Hematopoietic multipotent progenitor cell treated with erythropoietin and hydrocortisone succinate and interleukin-3 and kit ligand, for 4 days (in vitro differentiated cells): Measurements from ENCODE around the gene P2RX2.

Source experiments
- DNase-seq: peaks from one replicate; pipeline ENCODE4 v3.0.0-alpha.2; 2015

P2RX2 gene

DNA sequence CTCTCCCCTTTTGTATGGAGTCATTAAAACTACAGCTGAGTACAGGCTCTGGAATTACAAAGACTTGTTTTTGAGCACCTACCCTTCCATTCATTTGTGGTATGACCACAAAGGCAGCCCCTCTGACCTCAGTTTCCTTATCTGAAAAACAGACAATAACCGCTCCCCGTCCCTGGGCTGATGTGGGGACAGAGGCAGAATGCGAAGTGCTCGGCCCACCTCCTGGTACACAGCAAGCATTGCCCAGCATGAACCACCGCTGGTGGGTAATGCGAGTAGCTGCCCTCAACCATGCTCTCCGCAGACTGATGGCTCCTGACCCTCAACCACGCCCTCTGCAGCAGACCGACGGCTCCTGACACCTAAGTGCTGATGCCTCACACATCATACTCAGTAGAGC, 22.4 kb downstream of the P2RX2 start:
- peak; percentile 93 for DNase-seq

DNA sequence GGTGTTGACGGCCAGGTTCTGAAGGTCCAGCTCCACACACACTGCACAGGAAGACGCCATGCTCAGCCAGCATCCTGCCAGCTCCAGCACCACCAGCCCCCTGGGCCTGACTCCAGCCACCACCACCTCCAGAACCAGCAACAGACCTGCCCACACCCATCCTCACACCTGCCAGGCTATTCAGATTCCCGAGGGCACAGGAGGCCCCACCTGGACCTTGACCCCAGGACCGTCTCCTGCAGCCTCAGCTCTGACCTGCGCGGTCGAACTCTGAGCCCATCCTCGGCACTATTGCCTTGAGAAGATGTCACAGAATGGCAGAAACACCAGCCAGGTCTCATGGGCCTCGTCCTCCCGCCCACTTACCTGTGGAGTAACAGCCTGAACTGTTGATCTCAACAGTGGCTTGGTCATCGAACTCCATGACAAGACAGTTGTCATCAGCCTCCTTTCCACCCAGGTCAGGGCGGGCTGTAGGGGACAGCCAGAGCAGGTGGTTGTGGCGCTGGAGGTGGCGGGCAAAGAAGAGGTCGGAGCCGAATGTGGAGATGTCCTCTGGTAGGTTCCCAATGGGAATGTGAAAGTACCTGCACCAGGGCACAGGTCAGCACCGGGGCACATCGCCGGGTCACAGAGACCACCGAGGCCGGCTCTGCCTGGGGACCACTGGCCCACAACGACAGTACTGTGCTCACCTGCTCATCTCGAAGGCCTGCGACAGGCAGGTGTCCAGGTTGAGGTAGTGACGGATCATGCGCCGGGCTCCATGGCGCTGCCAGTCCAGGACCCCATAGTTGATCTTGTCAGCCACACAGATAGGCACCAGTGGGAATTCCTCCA, 23.5 kb downstream of the P2RX2 start:
- DNase-seq: no peak

DNA sequence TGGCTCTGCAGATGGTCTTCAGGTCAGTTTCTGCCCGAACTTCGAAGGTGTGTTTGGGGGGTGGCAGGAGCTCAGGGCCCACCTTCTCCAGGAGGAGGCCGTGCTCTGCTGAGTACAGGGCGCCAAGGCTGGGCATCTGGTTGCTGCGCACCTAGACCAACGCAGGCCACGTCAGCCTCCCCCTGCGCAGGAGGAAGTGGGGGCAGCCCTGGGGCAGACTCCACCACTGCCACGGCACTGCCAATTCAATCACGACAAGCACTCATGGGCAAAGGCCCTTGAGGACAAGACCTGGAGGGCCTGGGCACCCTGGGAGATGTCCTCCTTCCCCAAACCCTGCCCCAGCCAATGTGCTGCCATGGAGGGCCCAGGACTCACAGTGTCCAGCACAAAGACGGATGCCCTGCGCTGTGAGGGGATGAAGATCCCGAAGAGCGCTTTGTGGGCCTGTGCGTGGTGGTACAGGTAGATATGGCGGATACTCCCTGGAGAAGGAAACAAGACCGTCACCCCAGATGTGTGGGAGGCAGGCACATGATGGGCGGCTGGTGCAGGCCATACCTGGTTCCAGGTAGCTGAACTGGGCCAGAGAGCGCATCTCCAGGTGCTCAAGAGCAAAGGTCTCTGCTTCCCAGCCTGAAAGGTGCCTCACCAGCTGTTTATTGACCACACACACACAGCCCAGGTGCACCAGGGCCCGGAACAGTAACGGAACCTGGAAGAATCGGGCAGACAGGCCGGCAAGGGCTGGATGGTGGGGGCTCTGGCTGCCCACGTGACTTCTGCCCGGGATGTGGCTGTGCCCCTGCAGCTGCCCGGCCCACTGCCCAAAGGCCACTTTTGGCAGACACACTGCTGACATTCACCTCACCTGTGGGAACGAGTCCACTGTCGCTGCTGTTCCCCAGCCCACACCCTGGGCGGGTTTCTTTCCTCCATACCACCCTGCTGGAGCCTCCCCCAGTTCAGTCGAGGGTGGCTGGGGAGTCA, 24.6 kb downstream of the P2RX2 start:
- DNase-seq: no peak

DNA sequence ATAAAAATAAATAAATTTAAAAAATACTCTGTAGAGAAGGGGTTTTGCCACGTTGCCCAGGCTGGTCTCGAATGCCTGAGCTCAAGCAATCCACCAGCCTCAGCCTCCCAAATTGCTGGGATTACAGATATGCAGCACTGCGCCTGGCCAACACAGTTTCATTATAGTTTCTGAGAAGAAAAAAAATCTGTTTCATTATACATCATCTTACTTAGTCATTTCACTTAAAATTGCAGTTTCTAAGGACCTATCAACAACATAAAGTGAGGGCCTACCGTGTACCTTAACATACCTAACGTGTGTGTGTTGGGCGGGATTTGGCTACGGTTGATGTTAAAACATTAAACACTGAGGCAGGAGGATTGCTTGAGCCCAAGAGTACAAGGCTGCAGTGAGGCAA, 28.3 kb downstream of the P2RX2 start:
- DNase-seq: no peak

DNA sequence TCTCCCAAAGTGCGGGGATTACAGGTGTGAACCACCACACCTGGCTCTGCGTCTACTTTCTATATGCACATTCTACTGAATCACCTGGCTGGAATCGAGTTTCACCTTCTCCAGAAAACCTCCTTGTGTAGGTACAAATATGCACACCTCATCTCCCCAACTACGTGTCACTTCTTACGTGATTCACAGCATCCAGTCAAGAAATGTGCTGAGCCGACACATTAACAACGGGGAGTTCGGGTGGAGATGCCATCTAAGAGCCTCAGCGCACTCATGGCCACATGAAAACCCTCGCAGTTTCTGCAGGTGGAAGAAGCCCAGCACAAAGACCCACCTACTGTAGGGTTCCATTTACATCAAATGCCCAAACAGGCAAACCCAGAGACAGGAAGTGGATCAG, 29.3 kb downstream of the P2RX2 start:
- no peak for DNase-seq

DNA sequence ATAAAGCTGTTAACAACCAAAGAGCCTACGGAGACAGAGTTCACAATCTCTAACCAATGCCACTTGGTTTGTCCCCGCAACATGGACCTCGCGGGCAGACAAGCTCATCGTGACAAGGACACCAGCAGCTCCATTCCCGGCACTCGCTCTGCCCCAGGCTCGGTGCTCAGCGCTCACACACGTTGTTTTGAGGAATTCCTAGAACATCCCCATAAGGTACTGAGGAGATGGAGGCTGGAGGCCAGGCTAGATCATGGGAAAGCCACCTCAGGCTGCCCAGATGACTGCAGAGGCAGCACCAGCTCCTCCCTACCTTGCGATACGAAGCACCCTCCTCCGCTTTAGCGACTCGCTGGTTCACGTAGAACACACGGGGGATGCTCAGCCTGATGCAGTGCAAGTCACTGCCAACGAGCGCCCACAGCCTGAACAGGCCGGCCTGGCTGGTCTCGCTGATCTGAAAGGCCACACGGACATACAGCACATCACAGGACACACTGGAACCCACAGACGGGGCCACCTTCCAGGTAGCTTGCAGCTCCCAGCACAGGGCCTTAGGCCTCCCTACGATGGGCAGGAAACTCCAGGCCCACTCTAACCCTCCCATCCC, 30.1 kb downstream of the P2RX2 start:
- DNase-seq: no peak

DNA sequence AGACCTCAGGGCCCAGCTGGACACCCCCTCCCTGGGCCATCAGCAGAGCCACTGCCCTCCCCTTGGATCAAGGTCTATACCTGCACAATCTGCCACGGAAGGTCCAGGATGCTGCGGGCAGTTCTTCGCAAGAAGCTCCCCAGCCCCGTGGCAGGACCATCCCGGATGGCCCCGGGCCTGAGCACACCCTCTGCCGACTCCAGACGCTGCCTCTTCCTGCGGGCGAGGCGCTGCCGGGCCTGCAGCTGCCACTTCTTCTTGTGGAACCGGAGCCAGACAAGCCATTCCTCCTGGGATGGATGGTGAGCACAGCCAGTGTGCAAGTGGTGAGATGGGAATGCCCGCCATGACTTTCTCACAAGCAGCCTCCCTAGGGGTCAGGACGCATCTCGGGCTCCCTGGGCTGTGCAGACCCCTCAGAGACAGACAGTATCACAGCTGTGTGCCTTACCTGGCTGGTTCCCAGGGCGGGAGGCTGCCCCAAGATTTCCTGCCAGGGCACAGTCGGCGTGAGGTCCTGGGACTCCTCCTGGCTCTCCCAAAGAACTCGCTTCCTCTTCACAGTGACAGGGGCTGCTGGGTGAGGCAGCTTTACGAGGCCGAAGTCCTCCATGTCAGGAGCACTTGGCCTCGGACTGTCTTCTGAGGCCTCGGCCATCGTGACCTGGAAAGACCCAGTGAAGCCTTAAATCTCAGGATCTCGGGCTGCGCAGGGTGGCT, 30.8 kb downstream of the P2RX2 start:
- DNase-seq: no peak

DNA sequence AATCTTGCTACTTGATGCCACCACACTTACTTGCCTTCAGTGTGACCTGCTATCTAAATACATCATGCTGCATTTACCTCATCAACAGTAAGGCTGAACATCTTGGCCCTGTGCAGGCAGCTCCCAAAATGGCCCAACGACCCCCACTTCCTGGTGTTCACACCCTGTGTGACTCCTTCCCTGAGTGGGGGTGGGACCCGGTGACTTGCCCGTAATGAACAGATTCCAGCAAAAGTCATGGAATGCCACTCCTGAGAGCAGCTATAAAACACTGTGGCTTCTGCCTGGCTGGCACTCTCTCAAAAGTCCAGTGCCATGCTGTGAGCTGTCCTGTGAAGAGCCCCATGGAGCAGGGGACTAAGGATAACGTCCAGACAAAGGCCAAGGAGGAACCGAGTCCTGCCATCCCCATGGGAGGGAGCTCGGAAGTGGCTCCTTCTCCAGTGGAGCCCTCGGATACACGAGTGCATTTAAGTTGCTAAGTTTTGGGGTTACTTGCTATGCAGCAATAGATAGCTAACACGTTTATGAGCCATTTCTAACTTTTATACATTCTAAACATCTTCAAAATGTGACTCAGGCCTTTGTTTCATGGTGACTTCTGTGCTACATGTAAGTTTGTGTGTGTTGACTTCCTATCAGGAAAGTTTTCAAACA, 33.0 kb downstream of the P2RX2 start:
- DNase-seq: no peak

DNA sequence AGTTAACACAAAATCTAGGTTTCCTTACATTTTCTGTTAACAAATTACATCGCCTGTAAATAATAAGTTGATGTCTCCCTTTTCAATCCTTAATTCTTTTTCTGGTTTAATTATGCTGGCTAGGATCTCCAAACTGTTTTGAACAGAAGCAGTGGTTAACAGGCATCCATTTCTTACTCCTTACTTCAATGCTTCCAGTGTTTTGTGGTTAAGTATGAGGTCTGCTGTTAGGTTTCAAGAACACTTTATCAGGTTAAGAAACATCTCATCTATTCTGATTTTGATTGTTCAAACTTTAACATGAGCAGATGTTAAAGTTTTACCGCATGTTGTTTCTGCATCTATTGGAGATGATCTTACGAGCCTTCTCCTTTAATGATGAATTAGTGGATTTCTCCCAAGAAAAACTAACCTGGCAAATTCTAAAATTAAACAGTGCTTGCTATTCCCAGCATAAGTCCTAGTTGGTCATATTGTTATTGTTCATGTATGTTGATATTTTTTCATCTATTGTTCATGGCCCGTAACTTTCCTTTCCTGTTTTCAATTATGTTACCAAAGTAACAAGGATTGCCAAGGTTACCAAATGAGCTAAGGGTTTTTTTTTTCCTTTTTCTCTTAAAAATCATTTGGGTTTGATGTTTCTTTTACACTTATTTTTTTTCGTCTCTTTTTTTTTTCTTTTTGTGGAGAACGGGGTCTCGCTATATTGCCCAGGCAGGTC, 35.2 kb downstream of the P2RX2 start:
- DNase-seq: no peak

DNA sequence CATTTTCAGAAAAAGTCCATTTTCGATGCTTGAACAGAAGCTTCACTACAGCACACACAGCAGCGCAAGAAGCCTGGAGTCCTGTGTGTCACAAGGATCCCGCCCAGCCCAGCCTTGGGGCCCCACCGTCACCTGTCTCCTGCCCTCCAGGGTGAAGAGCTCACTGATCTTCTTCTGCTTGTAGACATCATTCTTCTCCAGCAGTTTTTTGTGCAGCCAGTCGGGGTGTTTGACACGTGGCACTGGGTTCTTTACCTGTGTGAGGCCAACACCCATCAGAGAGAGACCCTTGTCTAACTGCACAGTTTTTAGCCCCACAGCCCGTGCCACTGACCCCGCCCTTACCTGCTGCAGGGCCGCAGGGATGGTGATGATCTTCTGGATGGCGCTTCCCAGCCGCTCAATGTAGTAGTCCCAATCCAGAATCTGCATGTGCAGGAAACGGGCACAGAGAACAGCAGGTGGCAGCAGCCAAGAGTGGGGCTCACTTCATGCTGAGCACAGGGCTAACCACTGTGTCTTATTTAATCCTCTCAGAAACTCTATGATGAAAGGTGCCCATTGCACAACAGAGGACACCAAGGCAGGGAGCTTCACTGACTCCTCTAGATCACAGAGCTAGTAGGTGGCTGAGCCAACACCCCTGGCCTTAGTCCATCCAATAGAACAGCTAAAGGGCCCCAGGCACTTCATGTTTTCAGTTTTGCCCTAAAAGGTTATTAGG, 38.6 kb downstream of the P2RX2 start:
- peak; percentile 54 for DNase-seq

DNA sequence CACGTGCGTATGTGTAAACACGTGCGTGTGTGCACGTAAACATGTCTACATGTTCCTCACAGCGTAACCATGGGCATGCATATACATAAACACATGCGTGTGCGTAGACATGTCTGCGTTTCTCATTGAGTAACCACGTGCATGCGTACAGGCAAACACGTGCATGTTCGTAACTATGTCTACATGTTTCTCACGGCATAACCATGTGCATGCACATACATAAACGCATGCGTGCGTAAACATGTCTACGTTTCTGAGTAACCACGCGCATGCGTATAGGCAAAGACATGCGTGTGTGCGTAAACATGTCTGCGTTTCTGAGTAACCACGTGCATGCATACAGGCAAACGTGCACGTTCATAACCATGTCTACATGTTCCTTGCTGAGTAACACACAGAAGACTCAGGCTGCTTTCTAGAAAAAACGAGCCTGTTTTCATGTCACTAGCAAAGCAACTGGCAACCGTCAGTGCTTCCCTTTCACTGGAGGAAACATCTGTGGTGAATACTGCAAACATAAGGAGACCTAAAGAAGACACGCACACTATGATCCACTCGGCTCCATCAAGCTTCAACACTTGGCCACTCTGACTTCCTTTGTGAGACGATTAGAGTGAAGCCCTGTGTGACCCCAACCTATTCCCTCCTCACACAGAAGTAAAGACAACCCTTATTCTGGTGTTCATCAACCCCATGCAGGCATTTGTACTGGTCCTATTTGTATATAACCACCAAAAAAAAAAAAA, 39.7 kb downstream of the P2RX2 start:
- peak; percentile 81 for DNase-seq

DNA sequence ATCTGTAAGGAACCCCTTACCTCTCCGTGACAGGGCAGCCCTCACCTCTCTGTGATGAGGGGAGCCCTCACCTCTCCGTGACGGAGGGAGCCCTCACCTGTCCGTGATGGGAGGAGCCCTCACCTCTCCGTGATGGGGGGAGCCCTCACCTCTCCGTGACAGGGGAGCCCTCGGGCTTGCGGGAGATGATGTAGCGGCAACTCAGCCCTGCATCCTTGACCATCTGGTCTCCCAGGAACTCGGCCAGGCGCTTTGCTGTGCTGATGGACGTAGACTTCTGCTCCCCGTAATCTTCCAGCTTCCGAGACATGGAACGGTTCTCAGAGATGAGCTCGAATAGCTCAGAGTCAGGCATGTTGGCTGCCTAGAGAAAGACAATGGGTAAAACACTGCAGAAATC, 40.6 kb downstream of the P2RX2 start:
- DNase-seq: no peak

DNA sequence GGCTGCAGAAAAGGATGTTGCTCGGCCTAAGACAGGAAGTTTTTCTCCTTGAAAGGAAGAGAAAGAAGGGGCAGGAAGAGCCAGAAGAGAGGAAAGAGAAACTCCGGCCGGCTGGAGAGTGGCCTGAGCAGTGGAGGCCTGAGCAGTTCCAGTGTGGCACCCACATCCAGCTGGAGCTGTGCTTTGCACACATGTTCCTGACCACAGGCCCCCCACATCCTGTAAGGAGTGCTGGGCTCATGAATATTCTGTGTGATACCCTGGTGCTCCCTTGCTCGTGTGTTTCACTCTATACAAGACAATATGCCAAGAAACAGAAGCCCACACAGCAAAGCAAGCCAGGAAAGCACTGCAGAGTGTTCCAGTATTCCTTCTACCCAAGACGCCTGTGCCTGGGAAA, 41.5 kb downstream of the P2RX2 start:
- DNase-seq: peak; percentile 56

DNA sequence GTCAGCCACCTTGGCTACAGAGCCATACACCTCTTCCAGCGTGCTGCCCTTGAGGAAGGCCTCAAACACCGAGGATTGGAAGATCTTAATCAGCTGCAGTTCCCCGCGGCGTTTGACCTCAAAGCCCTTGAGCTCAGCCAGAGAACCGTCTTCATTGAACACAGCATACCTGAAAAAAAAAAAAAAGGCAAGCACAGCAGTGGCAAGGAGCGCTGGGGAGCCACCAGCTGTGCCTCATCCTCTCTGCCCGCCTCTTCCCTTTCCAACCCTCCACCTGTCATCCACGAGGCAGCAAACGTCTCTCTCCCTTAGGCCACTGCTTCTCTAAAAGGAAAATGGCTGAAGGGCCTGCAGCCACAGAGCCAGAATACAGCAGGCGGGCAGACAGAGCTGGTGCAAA, 42.4 kb downstream of the P2RX2 start:
- no peak for DNase-seq

DNA sequence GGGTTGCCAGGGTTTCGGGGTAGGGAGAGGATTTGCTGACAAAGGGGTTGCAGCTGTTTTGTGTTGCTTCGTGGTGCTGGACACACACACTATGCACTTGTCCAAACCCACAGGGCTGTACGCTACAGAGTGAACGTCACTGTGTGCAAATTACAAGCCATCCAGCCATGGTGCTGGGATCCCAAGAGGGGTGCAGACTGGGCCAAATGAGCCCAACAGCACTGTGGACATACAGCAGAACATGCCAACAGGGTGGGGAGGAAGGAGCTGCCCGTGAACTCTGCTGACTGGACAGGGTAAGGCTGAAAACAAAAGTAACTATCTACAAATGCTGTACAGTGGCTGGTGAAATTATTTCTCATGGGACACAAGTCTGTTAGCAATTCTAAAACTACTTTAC, 43.4 kb downstream of the P2RX2 start:
- no peak for DNase-seq

DNA sequence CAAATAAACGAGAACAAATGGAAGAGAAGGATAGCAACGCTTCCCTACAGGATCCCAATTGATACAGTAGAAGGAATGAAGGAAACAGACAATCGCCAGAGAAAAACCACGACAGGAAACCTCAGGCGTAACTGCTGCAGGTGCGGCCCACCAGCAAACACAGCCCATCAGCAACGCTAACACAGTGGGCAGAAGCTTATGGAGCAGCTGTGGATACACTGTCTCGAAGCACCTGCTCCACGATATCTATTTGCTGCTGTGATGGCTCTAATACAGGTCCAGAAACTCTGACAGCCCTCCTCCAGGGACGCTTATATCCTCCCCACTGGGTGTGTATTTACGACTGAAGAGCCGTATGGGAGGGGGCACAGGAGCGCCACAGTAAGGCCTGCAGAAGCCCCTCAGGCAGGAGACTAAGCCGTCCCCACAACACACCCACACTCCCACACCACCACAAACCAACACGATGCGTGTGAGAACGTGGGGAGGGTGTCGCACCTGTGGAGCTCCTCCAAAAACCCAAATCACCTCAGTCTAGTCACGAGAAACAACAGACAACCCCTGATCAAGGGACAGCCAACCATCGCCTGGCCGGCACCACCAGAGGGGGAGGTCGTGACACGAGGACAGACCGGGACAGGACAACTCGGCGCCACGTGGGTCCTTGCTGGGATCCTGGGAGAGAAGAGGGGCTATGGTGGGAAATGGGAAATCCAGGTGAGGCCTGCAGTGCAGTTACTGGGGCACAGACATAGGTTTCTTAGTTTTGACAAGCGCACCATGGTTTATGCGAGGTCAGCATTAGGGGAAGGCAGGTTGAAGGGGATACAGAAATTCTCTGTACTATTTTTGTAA, 44.6 kb downstream of the P2RX2 start:
- DNase-seq: peak; percentile 38

DNA sequence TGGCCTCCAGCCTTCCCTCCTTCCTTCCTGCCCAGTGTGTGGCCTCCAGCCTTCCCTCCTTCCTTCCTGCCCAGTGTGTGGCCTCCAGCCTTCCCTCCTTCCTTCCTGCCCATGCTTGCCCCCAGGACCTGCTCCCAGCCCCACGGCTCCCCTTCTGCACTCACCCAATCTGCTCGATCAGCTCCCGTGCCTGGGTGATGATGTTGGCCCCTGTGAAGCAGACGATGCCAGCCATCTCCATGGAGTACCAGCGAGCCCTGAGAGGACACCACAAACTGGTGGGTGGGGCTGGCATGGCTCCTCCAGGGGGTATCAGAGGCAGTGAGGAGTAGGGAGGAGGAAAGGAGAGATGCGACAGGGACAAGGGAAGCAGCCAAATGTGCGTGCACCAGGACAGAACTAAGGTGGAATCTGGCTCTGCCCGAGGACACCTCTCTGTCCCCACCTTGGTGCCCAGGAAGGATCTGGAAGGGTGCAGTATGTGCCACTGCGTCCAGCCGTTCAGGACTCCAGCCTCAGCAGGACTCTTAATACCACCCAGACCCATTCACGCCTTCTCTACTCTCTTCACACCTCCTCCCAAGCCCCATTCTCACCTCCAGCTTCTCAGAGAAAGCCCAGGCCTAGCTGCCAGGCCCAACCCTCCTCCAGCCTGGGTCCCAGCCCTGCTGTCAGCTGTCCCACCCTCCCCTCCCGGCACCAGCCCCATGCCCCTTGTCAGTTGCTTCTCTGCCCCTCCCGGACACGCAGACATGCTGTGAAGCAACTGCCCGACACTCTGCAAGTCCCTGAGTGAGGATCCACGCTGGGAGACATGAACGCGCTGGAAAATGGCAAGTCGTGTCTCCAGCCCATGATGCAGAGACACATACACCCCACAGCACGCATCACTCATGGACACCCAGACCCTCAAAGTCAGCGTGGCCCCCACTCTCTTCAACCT, 45.9 kb downstream of the P2RX2 start:
- DNase-seq: no peak

DNA sequence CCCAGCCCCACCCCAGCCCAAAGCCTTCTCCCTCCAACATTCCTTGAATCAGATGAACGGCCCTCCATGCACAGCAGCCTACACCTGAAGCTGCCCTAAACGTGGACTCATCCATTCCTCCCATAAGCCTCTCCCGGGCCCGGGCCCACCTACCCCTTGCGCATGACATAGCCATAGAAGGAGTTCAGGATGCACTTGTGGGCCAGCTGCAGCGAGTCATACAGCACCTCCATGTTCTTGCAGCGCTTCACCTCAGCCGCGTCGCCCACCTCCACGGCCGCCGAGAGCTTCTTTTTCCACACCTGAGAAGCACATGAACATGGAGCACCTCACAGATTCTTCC, 46.5 kb downstream of the P2RX2 start:
- no peak for DNase-seq
